Activated naive CD8-positive, alpha-beta T cell (primary cell): Measurements from ENCODE around the gene FKBP14.
"Not testable (repeated sequence)": the region's sequence is repeated elsewhere in the genome, so short reads cannot be mapped to it uniquely, and the experiment has no call there.

Source experiments
- H3K27ac Mint-ChIP-seq: one replicate; pipeline ENCODE4 v1.8.0; 2021; ENCODE audit warnings: mixed read lengths
- H3K27me3 Mint-ChIP-seq: one replicate; pipeline ENCODE4 v1.8.0; 2021; ENCODE audit warnings: mixed read lengths
- H3K36me3 Mint-ChIP-seq: one replicate; pipeline ENCODE4 v1.8.0; 2021; ENCODE audit warnings: mixed read lengths
- H3K4me1 Mint-ChIP-seq: one replicate; pipeline ENCODE4 v1.8.0; 2021; ENCODE audit warnings: low read depth, mixed read lengths
- H3K4me3 Mint-ChIP-seq: one replicate; pipeline ENCODE4 v1.8.0; 2021; ENCODE audit warnings: mild to moderate bottlenecking, mixed read lengths
- H3K9me3 Mint-ChIP-seq: one replicate; pipeline ENCODE4 v1.8.0; 2021; ENCODE audit warnings: low read depth, mixed read lengths

Gene FKBP14

DNA sequence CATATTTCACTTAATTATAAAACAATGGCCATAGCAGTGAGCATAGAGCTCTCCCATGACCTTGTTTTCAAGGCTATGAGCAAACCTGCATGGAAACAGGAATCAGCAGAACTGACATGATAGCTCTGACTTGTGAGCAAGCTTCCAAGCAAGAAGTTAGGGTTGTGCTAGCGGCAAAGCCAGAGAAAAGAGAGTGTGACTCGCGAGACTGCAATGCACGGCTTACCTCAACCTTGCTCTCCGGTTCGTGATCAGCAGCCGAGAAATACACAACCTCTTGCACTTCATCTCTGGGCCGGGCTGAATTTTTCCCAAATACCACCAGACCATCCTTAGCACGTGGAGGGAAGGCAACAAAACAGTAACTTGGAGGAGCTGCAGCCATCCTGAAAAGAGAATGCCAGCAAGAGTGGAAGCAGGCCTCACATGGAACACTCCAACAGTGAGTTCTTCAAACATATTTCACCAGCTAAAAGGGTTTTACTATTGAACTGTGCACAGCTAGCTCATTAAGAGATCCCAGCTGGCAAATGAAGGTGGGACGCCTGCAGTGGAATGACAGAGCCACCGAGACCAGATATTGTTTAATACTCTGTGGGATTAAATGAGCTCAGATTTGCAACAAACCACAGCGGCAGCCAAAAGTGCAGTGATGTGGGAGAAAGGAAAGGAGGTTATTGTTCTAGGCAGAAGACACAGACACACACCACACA lies 57.7 kb downstream of the FKBP14 start:
- Mint-ChIP-seq H3K27ac (no peak overlapping the region), H3K36me3 (peaks cover 6% of the 10 kb centered on the region), H3K9me3 (no peaks in the 10 kb centered on the region), H3K4me3 (no peak overlapping the region), H3K27me3 (peaks cover 3% of the 10 kb centered on the region), H3K4me1 (peaks cover 19% of the 10 kb centered on the region)

DNA sequence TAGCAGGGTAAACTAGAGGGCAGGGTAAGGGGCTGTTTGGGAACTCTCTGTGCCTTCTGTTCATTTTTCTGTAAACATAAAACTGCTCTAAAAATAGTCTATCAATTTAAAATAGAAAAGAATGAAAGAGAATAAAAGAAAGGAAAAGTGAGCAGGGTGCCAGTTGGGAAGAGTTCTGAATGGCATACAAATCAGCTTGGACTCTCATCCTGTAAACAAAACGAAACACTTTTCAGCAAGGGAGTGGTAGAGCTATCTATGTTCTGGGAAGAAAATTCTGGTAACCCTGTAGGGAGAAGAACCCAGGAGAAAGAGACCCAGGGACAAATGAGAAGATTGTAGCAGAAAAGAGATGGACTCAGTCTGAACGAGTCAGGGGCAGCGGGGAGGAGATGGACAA lies 61.5 kb downstream of the FKBP14 start:
- H3K36me3 Mint-ChIP-seq = peaks cover 6% of the 10 kb centered on the region
- no peaks in the 10 kb centered on the region for H3K9me3 Mint-ChIP-seq
- H3K27me3 Mint-ChIP-seq = no peaks in the 10 kb centered on the region
- no peak overlapping the region for H3K4me3 Mint-ChIP-seq
- no peak overlapping the region for H3K27ac Mint-ChIP-seq
- H3K4me1 Mint-ChIP-seq = peaks cover 15% of the 10 kb centered on the region

DNA sequence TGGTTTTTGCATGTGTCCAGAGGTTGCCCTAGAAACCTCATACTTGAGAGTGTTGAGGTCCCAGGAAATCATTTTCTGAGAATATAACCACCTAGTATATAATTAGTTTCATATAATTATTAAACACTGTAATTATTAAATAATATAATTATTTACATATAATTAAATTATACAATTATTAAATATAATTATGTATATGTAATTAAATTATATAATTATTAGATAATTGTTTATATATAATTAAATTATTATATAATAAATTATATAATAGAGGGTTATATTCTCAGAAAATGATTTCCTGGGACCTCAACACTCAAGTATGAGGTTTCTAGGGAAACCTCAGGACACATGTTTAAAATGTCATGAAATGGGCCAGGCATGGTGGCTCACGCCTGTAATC lies 64.5 kb downstream of the FKBP14 start:
- Mint-ChIP-seq H3K4me3 (no peak overlapping the region), H3K4me1 (peaks cover 4% of the 10 kb centered on the region), H3K9me3 (no peaks in the 10 kb centered on the region)

DNA sequence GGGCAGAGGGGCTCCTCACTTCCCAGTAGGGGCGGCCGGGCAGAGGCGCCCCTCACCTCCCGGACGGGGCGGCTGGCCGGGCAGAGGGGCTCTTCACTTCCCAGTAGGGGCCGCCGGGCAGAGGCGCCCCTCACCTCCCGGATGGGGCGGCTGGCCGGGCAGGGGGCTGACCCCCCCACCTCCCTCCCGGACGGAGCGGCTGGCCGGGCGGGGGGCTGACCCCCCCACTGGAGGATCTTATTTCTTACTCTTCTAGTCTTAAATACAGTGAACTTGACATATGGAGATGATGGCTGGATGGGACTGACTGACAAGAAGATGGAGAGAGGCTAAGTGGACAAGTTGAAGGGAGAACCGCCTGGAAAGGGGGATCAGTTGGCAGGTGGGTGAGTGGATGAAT lies 64.9 kb downstream of the FKBP14 start:
- not testable (repeated sequence) for H3K4me1 Mint-ChIP-seq, H3K4me3 Mint-ChIP-seq, H3K27ac Mint-ChIP-seq, H3K27me3 Mint-ChIP-seq, H3K9me3 Mint-ChIP-seq
- peaks cover 12% of the 10 kb centered on the region for H3K36me3 Mint-ChIP-seq

More for the DNA sequence above, 64.5 kb downstream of the FKBP14 start:
- Mint-ChIP-seq H3K27ac (no peak overlapping the region), H3K36me3 (peaks cover 12% of the 10 kb centered on the region), H3K27me3 (no peaks in the 10 kb centered on the region)
